HuH-7.5 (cell line): Measurements from ENCODE around the gene DAZAP2.
A peak's percentile ranks its signal among the peaks of the same experiment; 100 is the strongest.
"Not testable (repeated sequence)": the region's sequence is repeated elsewhere in the genome, so short reads cannot be mapped to it uniquely, and the experiment has no call there.

ENCODE experiments used
- DNase-seq: peaks from one replicate; pipeline ENCODE4 v3.0.0; 2011; ENCODE audit warnings: low spot score

DAZAP2 gene

GRCh38 chr12:51217133-51217967 lies 21.3 kb upstream of the DAZAP2 start:
- DNase-seq, result peak; percentile 73

GRCh38 chr12:51217968-51218606 lies 20.5 kb upstream of the DAZAP2 start, which contains the start of gene POU6F1:
Gene POU6F1, minus strand, starts transcription at chr12:51218062. Its CDS starts 11,226 bp downstream, at chr12:51206836.
- peak; percentile 92 for DNase-seq

GRCh38 chr12:51218607-51219161 lies 19.9 kb upstream of the DAZAP2 start:
- DNase-seq, result peak; percentile 72

- no peak for DNase-seq
Observed at GRCh38 chr12:51219322-51219721, 19.3 kb upstream of the DAZAP2 start.

- DNase-seq, result not testable (repeated sequence)
Observed at GRCh38 chr12:51219857-51220256, 18.8 kb upstream of the DAZAP2 start.

- DNase-seq, result no peak
Observed at GRCh38 chr12:51222461-51222860, 16.2 kb upstream of the DAZAP2 start.

GRCh38 chr12:51224625-51225024 lies 14.0 kb upstream of the DAZAP2 start:
- no peak for DNase-seq

GRCh38 chr12:51225234-51225633 lies 13.4 kb upstream of the DAZAP2 start:
- DNase-seq, result no peak

- DNase-seq, result no peak
Observed at GRCh38 chr12:51225771-51226170, 12.9 kb upstream of the DAZAP2 start.

- not testable (repeated sequence) for DNase-seq
Observed at GRCh38 chr12:51227112-51227511, 11.5 kb upstream of the DAZAP2 start.

GRCh38 chr12:51227962-51228361 lies 10.7 kb upstream of the DAZAP2 start:
- no peak for DNase-seq

- DNase-seq, result no peak
Observed at GRCh38 chr12:51229116-51229809, 9.4 kb upstream of the DAZAP2 start.

- no peak for DNase-seq
Observed at GRCh38 chr12:51232642-51233041, 6.0 kb upstream of the DAZAP2 start.

GRCh38 chr12:51234530-51234929 lies 4.1 kb upstream of the DAZAP2 start:
- no peak for DNase-seq

GRCh38 chr12:51238037-51238509 lies 553 bp upstream of the DAZAP2 start:
- peak; percentile 39 for DNase-seq

- DNase-seq, result no peak
Observed at GRCh38 chr12:51240971-51241370, 2.3 kb downstream of the DAZAP2 start.

- no peak for DNase-seq
Observed at GRCh38 chr12:51242120-51242519, 3.5 kb downstream of the DAZAP2 start.

GRCh38 chr12:51242876-51243275 lies 4.2 kb downstream of the DAZAP2 start:
- no peak for DNase-seq

- no peak for DNase-seq
Observed at GRCh38 chr12:51244269-51244668, 5.6 kb downstream of the DAZAP2 start.

- DNase-seq, result no peak
Observed at GRCh38 chr12:51245476-51246253, 7.0 kb downstream of the DAZAP2 start.

GRCh38 chr12:51246254-51246853 lies 7.7 kb downstream of the DAZAP2 start:
- DNase-seq, result no peak
